ENCODE results near the gene ABCC1.

DNA sequence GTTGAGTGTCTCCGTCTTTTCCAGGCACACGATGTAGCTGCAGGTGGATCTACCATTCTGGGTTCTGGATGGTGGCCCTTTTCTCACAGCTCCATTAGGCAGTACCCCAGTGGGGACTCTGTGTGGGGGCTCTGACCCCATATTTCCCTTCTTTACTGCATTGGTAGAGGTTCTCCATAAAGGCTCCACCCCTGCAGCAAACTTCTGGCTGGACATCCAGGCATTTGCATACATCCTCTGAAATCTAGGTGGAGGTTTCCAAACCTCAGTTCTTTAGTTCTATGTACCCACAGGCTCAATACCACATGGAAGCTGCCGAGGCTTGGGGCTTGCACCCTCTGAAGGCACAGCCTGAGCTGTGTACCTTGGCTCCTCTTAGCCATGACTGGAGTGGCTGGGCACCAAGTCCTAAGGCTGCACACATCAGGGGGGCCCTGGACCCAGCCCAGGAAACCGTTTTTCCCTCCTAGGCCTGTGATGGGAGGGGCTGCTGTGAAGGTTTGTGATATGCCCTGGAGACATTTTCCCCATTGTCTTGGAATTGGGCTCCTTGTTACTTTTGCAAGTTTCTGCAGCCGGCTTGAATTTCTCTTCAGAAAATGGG lies 14.0 kb downstream of the ABCC1 start:
- TF ChIP-seq, protein P1, sequence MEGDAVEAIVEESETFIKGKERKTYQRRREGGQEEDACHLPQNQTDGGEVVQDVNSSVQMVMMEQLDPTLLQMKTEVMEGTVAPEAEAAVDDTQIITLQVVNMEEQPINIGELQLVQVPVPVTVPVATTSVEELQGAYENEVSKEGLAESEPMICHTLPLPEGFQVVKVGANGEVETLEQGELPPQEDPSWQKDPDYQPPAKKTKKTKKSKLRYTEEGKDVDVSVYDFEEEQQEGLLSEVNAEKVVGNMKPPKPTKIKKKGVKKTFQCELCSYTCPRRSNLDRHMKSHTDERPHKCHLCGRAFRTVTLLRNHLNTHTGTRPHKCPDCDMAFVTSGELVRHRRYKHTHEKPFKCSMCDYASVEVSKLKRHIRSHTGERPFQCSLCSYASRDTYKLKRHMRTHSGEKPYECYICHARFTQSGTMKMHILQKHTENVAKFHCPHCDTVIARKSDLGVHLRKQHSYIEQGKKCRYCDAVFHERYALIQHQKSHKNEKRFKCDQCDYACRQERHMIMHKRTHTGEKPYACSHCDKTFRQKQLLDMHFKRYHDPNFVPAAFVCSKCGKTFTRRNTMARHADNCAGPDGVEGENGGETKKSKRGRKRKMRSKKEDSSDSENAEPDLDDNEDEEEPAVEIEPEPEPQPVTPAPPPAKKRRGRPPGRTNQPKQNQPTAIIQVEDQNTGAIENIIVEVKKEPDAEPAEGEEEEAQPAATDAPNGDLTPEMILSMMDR (conservative IDR thresholded peaks at IDR 0.05 in 1 of 2, IDR thresholded peaks at IDR 0.05 in 1 of 2; ENCODE audit: low read depth in 1 of 2, low read length in 2 of 2): no peak
- no peak for TF ChIP-seq EZH2 (IDR thresholded peaks at IDR 0.05; ENCODE audit: low read length, missing control alignments)
